ENCODE data around the gene CENPA. TPM values are rescaled to one million over a fixed set of nuclear protein-coding genes. Genes with fewer than 3 reads are reported as not detected.

The CENPA gene
- total RNA-seq, 1 experiment from 2014 or later, result 45.8 TPM

GRCh38 chr2:26820932-26821331 lies 35.1 kb downstream of the CENPA start:
- Histone ChIP-seq H3K9ac (ENCODE audit: low read length) (no peak overlapping the region), H4K20me1 (ENCODE audit: insufficient read depth) (no peaks in the 10 kb centered on the region), H3K27me3 (ENCODE audit: insufficient read depth, low read length) (no peaks in the 10 kb centered on the region), H3K4me1 (ENCODE audit: control insufficient read depth in 1 of 2, insufficient read depth in 2 of 2, low read length in 2 of 2) (peaks cover 2 to 10% of the 10 kb centered on the region in 2 experiments; a peak in 3 of 4 replicates), H2AFZ (ENCODE audit: low read depth, low read length, poor library complexity, severe bottlenecking) (no peak overlapping the region), H3K36me3 (ENCODE audit: control insufficient read depth in 1 of 2, insufficient read depth in 2 of 2, low read length in 2 of 2) (no peaks in the 10 kb centered on the region), H3K79me2 (ENCODE audit: insufficient read depth, low read length) (no peaks in the 10 kb centered on the region), H3K9me3 (ENCODE audit: control insufficient read depth in 1 of 2, insufficient read depth in 1 of 2, low read depth in 1 of 2, low read length in 2 of 2) (no peaks in the 10 kb centered on the region), H3K4me3 (replicated peaks in 1 of 2; ENCODE audit: low read depth in 1 of 2, low read length in 2 of 2) (no peak overlapping the region), H3K4me2 (ENCODE audit: low read length) (no peak overlapping the region), H3K27ac (ENCODE audit: low read depth, low read length) (no peak overlapping the region), H3K9me2 (ENCODE audit: insufficient read depth) (no peaks in the 10 kb centered on the region)
- no peak for ATAC-seq
- POLR2A ChIA-PET, result no interaction called here
- no TSS peak for BruUV-seq (replicated peaks)
- no peak for DNase-seq (ENCODE audit: low read depth, low spot score)
- TF ChIP-seq SRF (IDR thresholded peaks at IDR 0.05; ENCODE audit: low read depth), result peak; percentile 65; the same call in 1 of the 2 replicates
- no peak for TF ChIP-seq CEBPB (IDR thresholded peaks at IDR 0.05; ENCODE audit: low read depth)
- intact Hi-C loops (cut with micrococcal nuclease), result no loop called here
- CTCF ChIA-PET, result interaction anchor here (0.6 kb wide), 1 partner anchor 122 kb away, joined by 3 read pairs; no protein-coding TSS in a partner anchor
- RAD21 ChIA-PET (ENCODE audit: low non-redundant PET in 1 of 2, low total read pairs in 2 of 2, uncharacterized antibody in 2 of 2, unreplicated experiment in 2 of 2), result no interaction called here

DNA sequence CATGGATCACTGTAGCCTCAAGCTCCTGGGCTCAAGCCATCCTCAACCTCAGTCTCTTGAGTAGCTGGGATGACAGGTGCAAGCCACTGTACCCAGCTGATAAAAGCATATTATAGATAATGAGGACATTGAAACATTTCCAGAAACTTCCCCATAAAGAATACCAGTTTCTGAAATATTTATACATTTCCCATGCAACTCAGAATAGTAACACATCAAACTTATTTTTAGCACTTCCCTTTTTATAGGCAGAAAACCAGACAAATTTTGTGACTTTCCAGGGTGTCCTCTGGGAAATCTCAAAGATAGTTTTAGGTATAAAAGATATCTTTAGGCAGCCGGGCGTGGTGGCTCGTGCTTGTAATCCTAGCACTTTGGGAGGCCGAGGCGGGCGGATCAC lies 37.0 kb downstream of the CENPA start:
- TF ChIP-seq EZH2phosphoT487 (IDR thresholded peaks at IDR 0.05; ENCODE audit: borderline replicate concordance) (no peak), YY1 (IDR thresholded peaks at IDR 0.05; ENCODE audit: extremely low read depth, insufficient replicate concordance, low read depth, low read length) (no peak), JUND (IDR thresholded peaks at IDR 0.05) (no peak), FOSL1 (IDR thresholded peaks at IDR 0.05; ENCODE audit: low read depth) (no peak), SIN3A (IDR thresholded peaks at IDR 0.05; ENCODE audit: low read depth) (no peak), SRF (IDR thresholded peaks at IDR 0.05; ENCODE audit: low read depth) (no peak), ELF1 (IDR thresholded peaks at IDR 0.05; ENCODE audit: borderline replicate concordance, low read depth) (no peak)
- TF ChIP-seq, protein P1, sequence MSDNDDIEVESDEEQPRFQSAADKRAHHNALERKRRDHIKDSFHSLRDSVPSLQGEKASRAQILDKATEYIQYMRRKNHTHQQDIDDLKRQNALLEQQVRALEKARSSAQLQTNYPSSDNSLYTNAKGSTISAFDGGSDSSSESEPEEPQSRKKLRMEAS (IDR thresholded peaks at IDR 0.05), result no peak
- H3K9me3 ChIP-seq (ENCODE audit: control insufficient read depth in 1 of 2, insufficient read depth in 1 of 2, low read depth in 1 of 2, low read length in 2 of 2), result no peaks in the 10 kb centered on the region
- CTCF ChIA-PET, result interaction anchor here (0.9 kb wide), 1 partner anchor 100 kb away, joined by 3 read pairs; no protein-coding TSS in a partner anchor

More for the DNA sequence above, 37.0 kb downstream of the CENPA start:
- Histone ChIP-seq H3K4me3 (replicated peaks in 1 of 2; ENCODE audit: low read depth in 1 of 2, low read length in 2 of 2) (no peak overlapping the region), H3K9ac (ENCODE audit: low read length) (no peak overlapping the region), H3K27me3 (ENCODE audit: insufficient read depth, low read length) (no peaks in the 10 kb centered on the region), H3K36me3 (ENCODE audit: control insufficient read depth in 1 of 2, insufficient read depth in 2 of 2, low read length in 2 of 2) (no peaks in the 10 kb centered on the region), H2AFZ (ENCODE audit: low read depth, low read length, poor library complexity, severe bottlenecking) (no peak overlapping the region), H3K9me2 (ENCODE audit: insufficient read depth) (no peaks in the 10 kb centered on the region), H3K4me1 (ENCODE audit: control insufficient read depth in 1 of 2, insufficient read depth in 2 of 2, low read length in 2 of 2) (no peaks in the 10 kb centered on the region), H4K20me1 (ENCODE audit: insufficient read depth) (no peaks in the 10 kb centered on the region), H3K27ac (ENCODE audit: low read depth, low read length) (no peak overlapping the region), H3K79me2 (ENCODE audit: insufficient read depth, low read length) (no peaks in the 10 kb centered on the region), H3K4me2 (ENCODE audit: low read length) (no peak overlapping the region)
- no peak for ATAC-seq
- ChIA-PET POLR2A (interaction anchor here (0.7 kb wide), 1 partner anchor 51 kb away, joined by 3 read pairs; no protein-coding TSS in a partner anchor), RAD21 (ENCODE audit: low non-redundant PET in 1 of 2, low total read pairs in 2 of 2, uncharacterized antibody in 2 of 2, unreplicated experiment in 2 of 2) (no interaction called here)
- no TSS peak for BruUV-seq (replicated peaks)
- no peak for DNase-seq (ENCODE audit: low read depth, low spot score)
- intact Hi-C loops (cut with micrococcal nuclease), result no loop called here

All from HCT116 (cell line).